H1 (cell line): ENCODE data around the gene EML4.

ENCODE experiments used
- CTCF ChIP-seq, 3 experiments: IDR thresholded peaks; 1 replicate in 2 of 3; 2 replicates in 1 of 3; pipeline versions ENCODE4 v1.5.1 to v1.6.1; 2011; ENCODE audit warnings: low read length in 3 of 3, mild to moderate bottlenecking in 3 of 3, inconsistent platforms in 2 of 3, low read depth in 1 of 3, moderate library complexity in 1 of 3; ENCODE audit not compliant: insufficient read depth in 1 of 3; ENCODE audit errors: control extremely low read depth in 1 of 3
- JUND ChIP-seq: IDR thresholded peaks from 2 replicates; pipeline ENCODE4 v1.6.1; 2011; ENCODE audit warnings: mild to moderate bottlenecking, improper control_type of control experiment, low read length
- KDM1A ChIP-seq: fragments of 200-600, 300-600 bp; sonication (generic); IDR thresholded peaks from 2 replicates; pipeline ENCODE4 v1.7.1; 2016; ENCODE audit warnings: mild to moderate bottlenecking, low read length, borderline replicate concordance
- POLR2AphosphoS5 ChIP-seq: IDR thresholded peaks from 2 replicates; pipeline ENCODE4 v1.6.1; 2011; ENCODE audit warnings: low read depth, low read length
- SP1 ChIP-seq: IDR thresholded peaks from 2 replicates; pipeline ENCODE4 v1.6.1; 2011; ENCODE audit warnings: low read depth, low read length

GRCh38 chr2:42331569-42332284 is 162.6 kb downstream of the EML4 start:
- TF ChIP-seq POLR2AphosphoS5 (no peak), CTCF (IDR thresholded peaks at IDR 0.05; ENCODE audit: control extremely low read depth in 1 of 3, insufficient read depth in 1 of 3, low read depth in 1 of 3, low read length in 3 of 3) (no peak), JUND (no peak), SP1 (no peak), KDM1A (no peak)
